OCI-LY7 (cell line): ENCODE measurements around the gene LCMT1. TPM values are rescaled to one million over a fixed set of nuclear protein-coding genes. Genes with fewer than 3 reads are reported as not detected.
A peak's percentile ranks its signal among the peaks of the same experiment; 100 is the strongest.

ENCODE experiments used
- BruUV-seq: library from RNA; stranded (reverse); fragments of 400-500 nt; replicated peaks from 2 replicates; lab custom pipeline; 2021; lab: Mats Ljungman, UMichigan
- CTCF ChIA-PET: fragments of 300-600 bp; sonication (Branson Sonifier 250); formaldehyde crosslinking; loops from one replicate; lab custom pipeline; 2022; ENCODE audit warnings: antibody characterized with exemption; ENCODE audit not compliant: unreplicated experiment; lab: Charles Lee
- POLR2A ChIA-PET: fragments of 300-600 bp; sonication (Branson Sonifier 250); formaldehyde crosslinking; loops from one replicate; lab custom pipeline; 2022; ENCODE audit warnings: antibody characterized with exemption; lab: Charles Lee
- DNase-seq: peaks from one replicate; pipeline ENCODE4 v3.0.0-alpha.2; 2015; ENCODE audit warnings: low spot score
- H2AFZ ChIP-seq: fragments of 200-600 bp; sonication (generic), shearing (Covaris generic); 2 replicates; pipeline ENCODE4 v1.6.1; 2014; ENCODE audit warnings: mild to moderate bottlenecking, antibody characterized with exemption, low read length, moderate library complexity
- H3K27ac ChIP-seq: fragments of 200-600 bp; sonication (generic); 2 replicates; pipeline ENCODE4 v1.5.1; 2014; ENCODE audit warnings: mixed run types, low read depth, mild to moderate bottlenecking, moderate library complexity, low read length, inconsistent platforms; ENCODE audit not compliant: poor library complexity, severe bottlenecking
- H3K36me3 ChIP-seq: fragments of 200-600 bp; sonication (generic); 2 replicates; pipeline ENCODE4 v1.6.1; 2014; ENCODE audit warnings: mild to moderate bottlenecking, antibody characterized with exemption, low read length, moderate library complexity, mixed read lengths; ENCODE audit not compliant: insufficient read depth
- H3K4me1 ChIP-seq: fragments of 200-600 bp; sonication (generic); 2 replicates; pipeline ENCODE4 v1.5.1; 2014; ENCODE audit warnings: mild to moderate bottlenecking, low read length; ENCODE audit not compliant: insufficient read depth, poor library complexity, severe bottlenecking
- H3K4me2 ChIP-seq: fragments of 200-600 bp; sonication (generic); 2 replicates; pipeline ENCODE4 v1.6.1; 2014; ENCODE audit warnings: mild to moderate bottlenecking, low read length
- H3K4me3 ChIP-seq: fragments of 200-600 bp; sonication (generic); 2 replicates; pipeline ENCODE4 v1.5.1; 2014; ENCODE audit warnings: mild to moderate bottlenecking, low read depth, low read length; ENCODE audit not compliant: poor library complexity, severe bottlenecking
- H3K79me2 ChIP-seq: fragments of 200-600 bp; sonication (generic); 2 replicates; pipeline ENCODE4 v1.6.1; 2016; ENCODE audit warnings: low read depth, mild to moderate bottlenecking, low read length, moderate library complexity, mixed read lengths; ENCODE audit not compliant: insufficient read depth
- H3K9me2 ChIP-seq: fragments of 200-600 bp; sonication (generic); 2 replicates; pipeline ENCODE4 v1.6.1; 2016; ENCODE audit warnings: mild to moderate bottlenecking, low read length, mixed read lengths; ENCODE audit not compliant: insufficient read depth
- H3K9me3 ChIP-seq: fragments of 200-600 bp; sonication (generic); 2 replicates; pipeline ENCODE4 v1.6.1; 2014; ENCODE audit warnings: mild to moderate bottlenecking, mixed run types, low read length, mixed read lengths
- H4K20me1 ChIP-seq: fragments of 200-600 bp; sonication (generic); 2 replicates; pipeline ENCODE4 v1.6.1; 2014; ENCODE audit warnings: mild to moderate bottlenecking, antibody characterized with exemption, low read length, moderate library complexity, mixed read lengths; ENCODE audit not compliant: insufficient read depth
- CTCF ChIP-seq: fragments of 200-600 bp; sonication (generic); conservative IDR thresholded peaks from 2 replicates; pipeline ENCODE4 v1.5.1; 2014; ENCODE audit warnings: mild to moderate bottlenecking, antibody characterized with exemption, low read length, moderate library complexity, mixed read lengths
- EZH2phosphoT487 ChIP-seq: fragments of 200-600 bp; sonication (generic); IDR thresholded peaks from 2 replicates; pipeline ENCODE4 v1.6.1; 2018; ENCODE audit warnings: low read depth, borderline replicate concordance, mild to moderate bottlenecking, mixed run types, antibody characterized with exemption, low read length, moderate library complexity, mixed read lengths
- intact Hi-C: fragments of 100-400 bp; cut with micrococcal nuclease; formaldehyde crosslinking; loops from one replicate; pipeline ENCODE4 v1.10.0; 2022; ENCODE audit not compliant: unreplicated experiment
- total RNA-seq, 2 experiments: library from RNA; depleted of rRNA in 1 of 2; stranded (reverse); fragments of >200 nt in 1 of 2; shearing (Covaris generic) in 1 of 2; gene quantifications; 2 replicates each; pipeline ENCODE4 v1.2.3, GENCODE V29; 2014 to 2022

The LCMT1 gene
- total RNA-seq, 2 experiments from 2014 or later, result 19.4 to 42.0 TPM

- intact Hi-C loops, result no loop called here
- Histone ChIP-seq H4K20me1 (no peaks in the 10 kb centered on the region), H3K79me2 (no peaks in the 10 kb centered on the region), H3K4me1 (peaks cover 20% of the 10 kb centered on the region), H3K36me3 (0 out of 2 replicates have a peak, but pooled peaks cover 5% of the 10 kb centered on the region), H2AFZ (peak overlapping the region; percentile 71; the same call in 1 of the 2 replicates), H3K9me2 (no peaks in the 10 kb centered on the region), H3K4me3 (peak overlapping the region; percentile 2), H3K27ac (peak overlapping the region; percentile 71), H3K4me2 (peak overlapping the region; percentile 37), H3K9me3 (no peaks in the 10 kb centered on the region)
- CTCF ChIA-PET, result no interaction called here
- POLR2A ChIA-PET, result interaction anchor here (1.0 kb wide), 1 partner anchor 17 kb away, joined by 4 read pairs; no protein-coding TSS in a partner anchor
- no peak for TF ChIP-seq EZH2phosphoT487
- TF ChIP-seq CTCF, result no peak
- no TSS peak for BruUV-seq
- DNase-seq, result peak; percentile 59
Observed at GRCh38 chr16:25093208-25094061, 18.1 kb upstream of the LCMT1 start.

- BruUV-seq, result no TSS peak
- H3K79me2 ChIP-seq, result no peaks in the 10 kb centered on the region
- no peaks in the 10 kb centered on the region for H3K9me2 ChIP-seq
- peaks cover 20% of the 10 kb centered on the region for H3K4me1 ChIP-seq
- H3K36me3 ChIP-seq, result 0 out of 2 replicates have a peak, but pooled peaks cover 5% of the 10 kb centered on the region
- H4K20me1 ChIP-seq, result no peaks in the 10 kb centered on the region
- TF ChIP-seq CTCF, result no peak
- TF ChIP-seq EZH2phosphoT487, result no peak
- no peak overlapping the region for H3K4me3 ChIP-seq
- POLR2A ChIA-PET, result interaction anchor here (1.0 kb wide), 1 partner anchor 15 kb away, joined by 4 read pairs; no protein-coding TSS in a partner anchor
- no peaks in the 10 kb centered on the region for H3K9me3 ChIP-seq
- CTCF ChIA-PET, result no interaction called here
- no peak overlapping the region for H2AFZ ChIP-seq
- H3K4me2 ChIP-seq, result no peak overlapping the region
- no peak for DNase-seq
- intact Hi-C loops, result no loop called here
- H3K27ac ChIP-seq, result peak overlapping the region; percentile 71
Observed at GRCh38 chr16:25094596-25094995, 16.9 kb upstream of the LCMT1 start.

GRCh38 chr16:25095636-25096035 is 15.9 kb upstream of the LCMT1 start:
- Histone ChIP-seq H3K4me2 (no peak overlapping the region), H3K4me1 (peaks cover 20% of the 10 kb centered on the region), H3K9me2 (no peaks in the 10 kb centered on the region), H4K20me1 (no peaks in the 10 kb centered on the region), H2AFZ (no peak overlapping the region), H3K79me2 (no peaks in the 10 kb centered on the region), H3K36me3 (0 out of 2 replicates have a peak, but pooled peaks cover 5% of the 10 kb centered on the region), H3K27ac (no peak overlapping the region), H3K4me3 (no peak overlapping the region), H3K9me3 (no peaks in the 10 kb centered on the region)
- intact Hi-C loops, result no loop called here
- no peak for DNase-seq
- no TSS peak for BruUV-seq
- ChIA-PET POLR2A (no interaction called here), CTCF (no interaction called here)
- TF ChIP-seq CTCF (no peak), EZH2phosphoT487 (no peak)
